Measurements from ENCODE around the gene IL17RC.

Gene IL17RC

GRCh38 chr3:9945358-9945757 is 28.5 kb downstream of the IL17RC start:
- DNase-seq: no peak

DNA sequence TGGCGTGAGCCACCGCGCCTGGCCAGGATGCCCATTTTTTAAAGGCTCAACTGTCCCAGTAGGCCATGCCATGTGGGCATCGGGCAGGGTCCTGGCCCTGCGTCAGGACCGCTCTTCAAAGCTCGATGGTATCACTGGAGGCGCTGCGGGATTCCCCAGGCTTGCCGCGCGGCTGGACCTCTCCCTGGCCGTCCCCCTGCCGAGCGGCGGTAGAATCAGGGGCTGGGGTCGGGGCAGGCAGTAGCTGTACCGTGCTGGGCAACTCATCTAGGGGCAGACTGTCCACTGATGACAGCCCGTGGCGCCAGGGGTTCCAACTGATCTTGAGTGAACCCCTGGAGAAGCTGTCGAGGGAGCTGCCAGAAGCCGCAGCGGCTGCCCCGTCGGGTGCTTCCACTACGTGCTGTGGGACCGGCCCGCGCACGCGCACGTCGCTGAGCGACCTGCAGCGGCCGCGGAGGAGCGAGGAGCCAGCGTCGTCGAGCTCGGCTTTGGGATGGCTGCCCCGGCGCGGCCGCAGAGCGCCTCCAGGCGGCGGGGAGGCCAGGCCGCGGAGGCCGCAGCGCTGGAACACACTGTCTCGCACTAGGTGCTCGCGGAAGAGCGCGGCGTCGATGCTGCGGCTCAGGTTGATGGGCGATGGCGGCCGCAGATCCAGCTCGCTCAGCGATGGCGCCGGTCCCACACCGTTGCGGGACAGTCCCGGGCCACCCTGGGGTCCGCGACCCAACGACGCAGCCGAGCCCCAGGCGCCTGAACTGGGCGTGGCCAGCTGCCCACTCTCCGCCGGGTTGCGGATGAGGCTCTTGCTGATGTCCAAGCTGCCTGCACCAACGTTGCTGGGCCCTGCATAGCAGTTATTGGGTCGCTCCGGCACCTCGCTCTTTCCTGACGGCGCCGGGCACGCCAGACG is 29.5 kb downstream of the IL17RC start:
- DNase-seq: peak in 52 of 56 donors; percentile 19 to 86 (median 68)

- DNase-seq: peak in 42 of 56 donors; percentile 17 to 84 (median 54)
These were observed 30.4 kb downstream of the IL17RC start for GRCh38 chr3:9947025-9947995.

GRCh38 chr3:9948586-9948985 is 31.7 kb downstream of the IL17RC start:
- no peak for DNase-seq

DNA sequence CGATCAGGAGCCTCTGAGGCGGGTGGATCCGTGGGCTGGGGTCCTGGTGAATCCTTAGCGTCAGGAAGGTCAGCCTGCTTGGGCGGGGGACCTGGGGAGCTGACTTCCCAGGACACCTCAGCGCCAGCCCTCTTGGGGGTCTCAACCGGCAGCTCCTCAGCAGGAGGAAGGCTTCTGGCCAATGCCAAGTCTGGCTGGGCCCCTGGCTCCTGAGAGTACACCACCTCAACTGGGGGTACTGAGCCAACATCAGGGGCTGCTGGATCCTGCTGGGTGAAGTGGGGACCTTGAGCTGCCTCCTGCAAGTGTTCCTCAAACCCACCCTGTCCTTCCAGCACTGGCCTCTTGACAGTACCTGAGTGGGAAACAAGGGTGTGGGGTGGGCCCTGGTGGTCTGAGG is 32.2 kb downstream of the IL17RC start:
- no peak for DNase-seq

DNA sequence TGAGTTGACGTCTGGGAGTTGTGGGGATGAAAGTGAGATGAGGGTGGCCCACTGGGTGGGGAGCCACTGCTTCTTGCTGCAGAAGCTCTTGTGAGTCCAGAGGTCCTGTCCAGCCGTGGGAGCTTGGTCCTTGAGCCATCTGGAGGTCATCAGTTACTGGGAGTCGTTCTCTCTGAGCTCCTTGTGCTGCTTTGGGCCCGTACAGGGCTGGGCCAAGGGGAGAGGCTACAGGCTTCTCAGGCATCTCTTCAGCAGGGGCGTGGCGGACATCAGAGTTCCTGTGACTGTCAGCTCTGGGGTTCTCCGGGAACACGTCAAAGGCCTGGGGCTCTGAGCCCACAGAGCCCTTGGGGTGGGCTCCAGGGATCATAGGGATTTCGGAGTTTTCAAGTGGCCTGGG is 32.7 kb downstream of the IL17RC start:
- DNase-seq: no peak

DNA sequence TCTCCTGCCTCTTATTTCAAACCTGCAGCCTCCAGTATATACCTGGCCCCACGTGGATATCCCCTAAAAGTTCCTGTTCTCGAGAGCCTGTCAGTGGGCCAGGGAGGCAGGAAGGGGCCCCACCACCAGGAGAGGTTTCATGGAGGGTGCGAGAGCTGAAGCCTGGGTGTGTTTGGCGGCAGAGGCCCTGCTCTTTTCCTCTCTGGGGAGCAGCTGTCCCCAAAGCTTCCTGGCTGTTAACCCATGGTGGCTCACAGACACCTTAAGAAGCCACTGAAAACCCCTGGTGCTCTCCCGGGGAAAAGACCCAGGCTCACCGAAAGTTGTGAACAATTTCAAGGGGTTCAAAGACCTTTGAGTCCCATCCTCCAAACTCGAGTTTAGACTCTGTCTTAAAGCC is 34.2 kb downstream of the IL17RC start:
- no peak for DNase-seq

- peak in 1 of 56 donors; percentile 27 for DNase-seq
These were observed 34.7 kb downstream of the IL17RC start for GRCh38 chr3:9951598-9951961.

- peak in 13 of 56 donors; percentile 21 to 57 (median 41) for DNase-seq
These were observed 35.3 kb downstream of the IL17RC start, which contains the start of gene PRRT3 for GRCh38 chr3:9951962-9952805. PRRT3 (minus strand) TSS chr3:9952408; CDS start chr3:9950115, 2,293 bp downstream.

DNA sequence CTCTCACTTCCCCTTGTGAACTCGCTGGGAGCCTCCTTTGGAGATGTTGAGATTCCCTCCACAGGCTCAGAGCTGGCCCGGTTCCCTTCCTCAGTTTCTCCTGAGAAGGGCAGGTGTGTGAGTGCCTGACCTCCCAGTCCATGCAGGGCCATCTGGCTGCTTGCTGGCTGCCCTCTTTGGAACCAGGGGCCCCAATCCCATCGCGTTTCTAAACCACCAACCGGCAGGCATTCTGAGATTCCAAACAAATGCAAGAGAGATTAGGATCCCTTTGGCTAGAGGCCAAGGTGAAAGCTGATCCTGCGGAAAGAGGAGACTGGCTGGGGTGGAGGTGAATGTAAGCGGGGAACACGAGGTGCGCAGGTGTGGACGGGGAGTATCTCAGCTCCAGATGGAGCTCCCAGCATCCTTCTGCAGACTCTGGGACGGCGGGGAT is 38.2 kb downstream of the IL17RC start:
- DNase-seq: no peak

GRCh38 chr3:9955611-9956352 is 38.9 kb downstream of the IL17RC start:
- DNase-seq: no peak

GRCh38 chr3:9957214-9957613 is 40.3 kb downstream of the IL17RC start:
- DNase-seq: no peak

GRCh38 chr3:9965200-9965875 is 48.4 kb downstream of the IL17RC start:
- no peak for DNase-seq

GRCh38 chr3:9966841-9967240 is 49.9 kb downstream of the IL17RC start:
- no peak for DNase-seq

DNA sequence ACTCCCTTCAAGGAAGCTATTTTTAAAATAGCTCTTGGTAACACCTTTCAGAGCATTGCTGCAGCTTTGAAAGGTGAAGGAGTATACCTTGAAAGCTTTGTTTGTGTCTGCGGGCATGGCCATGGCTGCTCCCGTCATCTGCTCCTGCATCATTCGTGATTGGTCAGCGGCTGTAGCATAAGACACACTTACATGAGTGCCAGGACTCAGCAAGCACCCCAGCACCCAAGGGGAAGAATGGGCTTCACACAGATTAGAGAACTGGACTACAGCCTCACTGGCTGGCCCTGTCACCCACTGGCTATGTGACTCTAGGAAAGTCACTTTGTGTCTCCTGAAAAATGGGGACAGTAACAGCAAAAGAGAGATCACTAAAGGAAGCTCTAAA is 52.7 kb downstream of the IL17RC start:
- DNase-seq: no peak

GRCh38 chr3:9970020-9970652 is 53.2 kb downstream of the IL17RC start:
- no peak for DNase-seq

GRCh38 chr3:9976721-9977709 is 60.1 kb downstream of the IL17RC start:
- peak in 10 of 56 donors; percentile 4 to 56 (median 11) for DNase-seq
